Astrocyte of the cerebellum (primary cell): Measurements from ENCODE around the gene RPIA.

ENCODE experiments used
- DNase-seq: peaks from one replicate; pipeline ENCODE4 v3.0.0-alpha.2; 2011; ENCODE audit warnings: low read depth
- H3K4me3 ChIP-seq: 2 replicates; pipeline ENCODE4 v1.5.1; 2011; ENCODE audit warnings: mild to moderate bottlenecking, low read depth, low read length, moderate library complexity
- in situ Hi-C: cut with HindIII; loops from 2 replicates; pipeline ENCODE4 v1.10.0; 2017; ENCODE audit warnings: low sequenced_read_pairs
- TF ChIP-seq, protein P1 (sequence below): IDR thresholded peaks from 2 replicates; pipeline ENCODE4 v1.5.1; 2012; ENCODE audit warnings: low read length, low read depth, moderate library complexity, mild to moderate bottlenecking; ENCODE audit errors: missing control alignments

Gene RPIA

DNA sequence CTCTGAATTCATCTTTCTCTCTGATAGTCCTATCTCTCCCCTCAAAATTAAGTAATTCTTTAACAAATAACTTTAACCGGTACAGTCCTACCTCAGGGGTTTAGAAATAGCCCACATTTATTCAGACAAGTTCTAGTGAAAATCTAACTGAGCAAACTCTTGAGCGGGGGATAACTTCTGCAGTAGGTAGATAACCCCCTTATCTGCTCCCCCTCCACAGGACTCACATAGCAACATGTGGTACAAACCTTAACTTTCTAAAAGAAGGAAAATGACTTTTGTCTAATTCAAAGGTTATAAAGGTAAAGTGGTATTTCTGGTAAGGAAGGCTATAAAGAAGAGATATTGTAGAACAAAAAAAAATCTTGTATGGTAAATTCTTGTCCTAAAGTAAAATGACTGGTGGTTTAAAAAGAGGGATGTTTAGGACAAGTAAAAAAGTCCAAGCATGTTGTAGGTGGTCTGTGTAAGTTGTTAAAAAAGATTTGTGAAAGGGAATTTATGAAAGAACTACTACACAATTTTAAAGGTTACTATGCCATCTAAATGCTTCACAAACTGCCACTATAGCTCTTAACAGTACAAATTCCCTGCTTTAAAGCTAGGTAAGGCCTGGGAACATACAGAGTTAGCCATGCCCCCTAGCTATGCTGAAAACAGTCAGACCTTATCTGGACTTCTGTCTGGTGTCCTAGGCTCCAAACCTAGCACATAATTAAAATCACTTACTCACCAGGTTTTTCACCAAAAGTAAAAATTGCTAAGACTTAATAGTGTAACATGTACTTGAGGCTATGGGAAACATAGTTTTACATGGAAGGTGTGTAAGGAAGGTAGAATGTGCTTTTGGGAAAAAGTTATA, 8.1 kb upstream of the RPIA start:
- TF ChIP-seq, protein P1, sequence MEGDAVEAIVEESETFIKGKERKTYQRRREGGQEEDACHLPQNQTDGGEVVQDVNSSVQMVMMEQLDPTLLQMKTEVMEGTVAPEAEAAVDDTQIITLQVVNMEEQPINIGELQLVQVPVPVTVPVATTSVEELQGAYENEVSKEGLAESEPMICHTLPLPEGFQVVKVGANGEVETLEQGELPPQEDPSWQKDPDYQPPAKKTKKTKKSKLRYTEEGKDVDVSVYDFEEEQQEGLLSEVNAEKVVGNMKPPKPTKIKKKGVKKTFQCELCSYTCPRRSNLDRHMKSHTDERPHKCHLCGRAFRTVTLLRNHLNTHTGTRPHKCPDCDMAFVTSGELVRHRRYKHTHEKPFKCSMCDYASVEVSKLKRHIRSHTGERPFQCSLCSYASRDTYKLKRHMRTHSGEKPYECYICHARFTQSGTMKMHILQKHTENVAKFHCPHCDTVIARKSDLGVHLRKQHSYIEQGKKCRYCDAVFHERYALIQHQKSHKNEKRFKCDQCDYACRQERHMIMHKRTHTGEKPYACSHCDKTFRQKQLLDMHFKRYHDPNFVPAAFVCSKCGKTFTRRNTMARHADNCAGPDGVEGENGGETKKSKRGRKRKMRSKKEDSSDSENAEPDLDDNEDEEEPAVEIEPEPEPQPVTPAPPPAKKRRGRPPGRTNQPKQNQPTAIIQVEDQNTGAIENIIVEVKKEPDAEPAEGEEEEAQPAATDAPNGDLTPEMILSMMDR: no peak
- no peak overlapping the region for H3K4me3 ChIP-seq
- DNase-seq: no peak
- in situ Hi-C loops: no loop called here

DNA sequence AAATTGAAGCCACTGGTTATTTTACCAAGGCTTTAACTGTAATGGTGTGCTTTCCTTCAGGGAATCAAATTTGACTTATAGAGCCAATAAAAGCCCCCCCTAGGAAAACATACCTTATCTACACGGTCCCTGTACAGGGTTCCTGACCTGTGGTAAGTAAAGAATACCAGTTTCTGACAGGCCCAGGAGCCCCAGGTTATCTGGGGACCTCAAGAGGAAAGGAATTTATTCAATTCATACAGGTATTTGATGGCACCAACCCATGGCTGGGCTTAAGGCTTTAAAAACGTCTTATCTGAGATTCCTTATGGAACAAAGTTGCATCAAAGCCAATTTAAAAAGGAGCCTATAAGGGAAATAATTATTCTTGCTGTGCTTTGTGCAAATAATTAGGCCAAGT, 7.0 kb upstream of the RPIA start:
- no peak for DNase-seq
- in situ Hi-C loops: no loop called here
- TF ChIP-seq, protein P1: no peak
- no peak overlapping the region for H3K4me3 ChIP-seq

DNA sequence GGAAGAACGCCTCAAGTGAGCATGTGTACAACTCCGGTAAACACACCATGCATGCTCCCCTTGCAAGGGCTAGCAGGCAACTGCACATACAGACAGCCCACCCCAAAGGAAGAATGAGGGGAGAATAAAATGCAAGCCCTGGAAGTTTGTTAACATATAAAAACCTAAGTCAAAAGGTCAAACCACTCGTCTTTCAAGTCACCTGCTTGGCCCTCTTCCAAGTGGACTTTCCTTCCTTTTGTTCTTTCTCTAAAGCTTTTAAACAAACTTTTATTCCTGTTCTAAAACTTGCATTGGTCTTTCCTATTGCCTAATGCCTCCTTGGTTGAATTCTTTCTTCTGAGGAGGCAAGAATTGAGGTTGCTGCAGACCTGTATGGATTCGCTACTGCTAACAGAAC, 5.2 kb upstream of the RPIA start:
- in situ Hi-C loops: no loop called here

DNA sequence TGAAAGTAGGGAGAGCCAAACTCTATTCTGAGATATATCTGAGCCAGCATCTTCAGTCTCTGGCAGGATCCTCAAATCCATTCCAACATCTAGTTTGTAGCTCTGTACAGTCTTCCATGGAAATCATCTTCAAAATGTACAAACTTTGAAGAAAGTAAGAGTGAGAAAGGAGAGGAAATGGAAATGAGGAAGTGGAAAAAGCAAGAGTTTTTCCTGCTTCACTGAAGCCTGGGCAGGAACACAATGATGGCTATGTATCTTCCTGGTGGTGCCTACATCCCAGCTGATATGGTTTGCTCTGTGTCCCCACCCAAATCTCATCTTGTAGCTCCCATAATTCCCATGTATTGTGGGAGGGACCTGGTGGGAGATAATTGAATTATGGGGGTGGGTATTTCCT, 4.1 kb upstream of the RPIA start:
- TF ChIP-seq, protein P1: no peak
- H3K4me3 ChIP-seq: no peak overlapping the region
- no peak for DNase-seq
- in situ Hi-C loops: no loop called here

More for the DNA sequence above, 5.2 kb upstream of the RPIA start:
- no peak overlapping the region for H3K4me3 ChIP-seq
- DNase-seq: no peak
- TF ChIP-seq, protein P1: no peak

DNA sequence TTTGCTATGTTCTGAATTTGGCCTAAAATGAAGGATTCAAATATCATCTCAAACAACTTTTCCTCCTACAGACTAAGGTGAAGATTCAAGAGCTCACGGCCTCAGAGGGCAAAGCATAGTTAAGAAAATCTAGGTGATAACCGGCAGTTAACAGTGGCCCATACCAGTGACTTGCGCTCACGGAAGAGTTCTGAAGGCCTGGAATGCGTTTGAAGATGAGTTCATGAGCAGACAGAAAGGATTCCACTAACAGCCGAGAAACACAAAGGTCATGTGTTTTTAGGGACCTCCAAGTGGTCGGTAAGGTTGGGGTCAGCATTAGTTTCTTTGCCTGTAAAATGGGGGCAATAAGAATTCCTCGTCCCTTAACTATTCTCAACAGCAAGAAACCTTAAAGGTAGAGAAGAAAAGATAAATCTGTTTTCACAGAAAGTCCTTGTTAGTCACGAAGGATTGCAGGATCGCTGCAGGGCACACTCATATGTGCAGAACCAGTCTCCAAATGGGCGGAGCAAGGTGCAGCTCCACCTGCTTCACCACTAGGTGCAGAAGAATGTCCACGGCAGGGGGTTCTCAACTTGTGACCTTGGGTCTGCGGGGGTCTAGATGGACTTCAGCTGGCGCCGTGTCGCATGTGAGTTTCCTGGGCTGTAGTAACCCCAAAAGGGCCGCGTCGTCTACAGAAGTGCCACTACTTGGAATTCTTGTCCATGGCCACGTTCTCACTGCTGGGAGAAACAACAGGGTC, 708 bp upstream of the RPIA start:
- H3K4me3 ChIP-seq: peak overlapping the region; percentile 76
- DNase-seq: no peak
- in situ Hi-C loops: no loop called here
- TF ChIP-seq, protein P1: peak; percentile 4

DNA sequence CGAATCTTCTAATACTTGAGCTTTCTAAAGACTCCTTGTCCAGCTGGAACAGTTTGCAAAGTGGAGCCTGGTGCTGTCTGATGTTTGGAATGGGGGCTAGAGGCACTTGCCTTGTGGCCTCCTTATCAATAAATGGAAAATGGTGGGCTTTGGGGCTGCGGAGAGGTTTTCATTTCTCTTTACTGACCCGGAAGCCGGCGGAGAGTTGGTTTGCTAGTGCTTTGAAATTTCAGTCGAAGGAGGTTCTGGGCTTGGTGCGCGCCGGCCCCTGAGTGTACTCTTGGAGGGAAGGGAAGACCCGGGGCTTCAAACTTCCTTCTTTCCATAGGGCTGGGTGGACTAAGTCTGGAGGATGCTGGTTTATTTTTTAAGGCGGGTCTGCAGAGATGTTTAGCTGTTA, 714 bp downstream of the RPIA start:
- DNase-seq: no peak
- TF ChIP-seq, protein P1: no peak
- peak overlapping the region; percentile 76 for H3K4me3 ChIP-seq
- in situ Hi-C loops: no loop called here
